ENCODE results near the gene GSTCD.
"Not testable (repeated sequence)": the region's sequence is repeated elsewhere in the genome, so short reads cannot be mapped to it uniquely, and the experiment has no call there.

The GSTCD gene

DNA sequence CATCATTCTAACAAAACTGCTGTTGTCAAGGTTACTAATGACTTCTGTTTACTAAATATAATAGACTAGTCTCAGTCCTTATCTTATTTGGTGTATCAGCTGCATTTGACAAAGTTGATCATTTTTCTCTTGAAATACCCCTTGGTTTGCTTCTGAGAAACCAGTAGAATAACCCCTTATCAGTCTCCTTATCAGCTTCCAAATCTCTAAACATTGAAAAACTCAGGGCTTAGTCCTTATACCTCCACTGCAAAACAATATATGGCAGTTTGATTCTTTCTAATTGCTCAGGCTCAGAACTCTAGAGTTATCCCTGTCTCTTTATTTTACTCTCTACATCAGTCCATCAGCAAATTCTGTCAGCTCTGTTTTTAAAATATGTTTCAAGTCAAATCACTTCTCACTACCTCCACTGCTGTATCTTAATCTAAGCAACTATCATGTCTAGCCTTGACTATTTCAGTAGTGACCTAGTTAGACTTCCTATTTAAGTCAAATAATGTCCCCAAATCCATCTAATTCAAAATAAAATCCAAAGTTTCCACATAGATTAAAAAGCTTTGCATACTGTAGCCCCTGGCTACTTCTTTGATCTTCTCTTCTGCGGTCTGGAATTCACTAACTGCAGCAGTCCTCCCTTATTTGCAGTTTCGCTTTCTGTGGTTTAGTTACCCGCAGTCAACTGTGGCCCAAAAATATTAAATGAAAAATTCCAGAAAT, 99.6 kb downstream of the GSTCD start:
- peak in 1 of 2 donors; percentile 2 for DNase-seq

DNA sequence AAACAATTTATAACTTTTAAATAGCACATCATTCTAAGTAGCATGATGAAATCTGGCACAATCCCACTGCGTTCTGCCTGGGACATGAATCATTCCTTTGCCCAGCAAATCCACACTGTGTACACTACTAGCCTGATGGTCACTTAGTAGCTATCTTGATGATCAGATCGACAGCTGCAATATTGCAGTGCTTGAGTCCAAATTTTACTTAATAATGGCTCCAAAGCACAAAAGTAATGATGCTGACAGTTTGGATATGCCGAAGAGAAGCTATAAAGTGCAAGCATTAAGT, 100.1 kb downstream of the GSTCD start:
- DNase-seq, result no peak

DNA sequence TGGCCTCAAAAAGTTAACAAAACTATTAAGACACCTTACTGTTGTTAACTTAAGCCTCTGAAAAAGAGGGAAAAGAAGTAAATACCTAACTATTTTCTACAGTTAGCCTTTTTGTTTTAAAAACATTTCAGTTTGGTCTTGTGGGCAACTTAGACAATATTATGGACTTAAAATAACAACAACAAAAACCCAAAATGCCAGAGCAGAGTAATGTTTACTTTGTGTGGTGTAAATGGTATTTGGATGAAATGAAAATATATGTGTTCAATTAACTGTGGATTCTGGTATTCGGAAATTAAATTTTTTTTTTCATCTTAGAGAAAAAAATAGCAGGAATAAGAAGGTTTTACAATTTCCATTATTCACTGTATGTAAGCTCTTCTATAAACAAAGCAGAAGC, 107.1 kb downstream of the GSTCD start:
- DNase-seq, result no peak

DNA sequence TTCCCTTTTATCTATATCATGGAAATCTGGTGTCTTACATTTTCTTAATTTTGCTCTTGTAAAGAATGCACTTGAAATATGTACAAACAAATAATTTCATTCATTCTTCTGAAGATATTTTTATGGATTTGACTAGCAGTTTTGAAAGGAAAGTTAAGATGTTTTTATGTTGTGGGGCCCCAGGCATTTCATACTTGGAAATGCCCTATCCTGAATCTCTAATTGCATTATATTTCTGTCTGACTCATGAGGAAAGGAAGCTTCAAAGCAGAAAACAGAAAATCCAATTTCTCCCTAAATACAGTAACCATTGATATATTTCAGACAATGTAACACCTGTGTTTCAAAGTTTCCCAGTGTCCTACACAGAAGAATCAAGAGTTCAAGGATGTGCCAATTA, 113.5 kb downstream of the GSTCD start:
- no peak for DNase-seq

DNA sequence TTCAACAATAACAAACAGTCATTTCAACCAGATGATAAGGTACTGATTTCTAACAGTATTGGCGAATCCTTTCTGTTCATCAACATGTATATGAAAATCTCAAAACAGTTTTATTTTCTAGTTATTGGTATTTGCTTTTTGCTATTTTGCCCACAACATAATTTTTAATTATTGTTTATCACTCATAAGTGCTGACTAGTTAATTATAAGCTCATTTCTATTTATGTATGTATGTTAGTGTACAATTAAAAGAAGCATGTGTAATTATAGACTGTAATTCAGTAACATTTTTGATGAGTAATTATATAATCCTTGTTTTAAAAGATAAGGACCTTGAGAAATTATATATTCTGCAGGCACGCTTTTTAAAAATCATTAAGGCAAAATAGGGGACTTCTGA, 119.5 kb downstream of the GSTCD start:
- no peak for DNase-seq

DNA sequence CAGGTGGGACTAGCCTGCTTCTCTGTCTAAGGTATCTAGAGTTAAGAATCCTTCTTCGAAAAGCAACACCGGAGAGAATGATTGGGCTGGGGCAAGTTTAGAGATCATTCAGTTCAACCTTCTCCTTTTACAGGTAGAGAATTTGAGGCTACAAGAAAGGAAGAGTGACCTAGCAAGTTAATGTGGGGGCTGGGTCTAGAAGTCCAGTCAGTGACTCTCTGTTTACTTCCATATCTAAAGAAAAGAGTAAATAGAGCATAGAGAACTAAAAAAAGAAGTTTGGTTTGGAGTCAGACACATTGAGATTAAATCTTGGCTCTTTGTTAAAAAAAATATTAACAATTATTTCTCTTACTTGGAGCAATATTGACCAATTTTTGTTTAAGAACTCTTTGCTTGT, 122.6 kb downstream of the GSTCD start:
- DNase-seq, result no peak

DNA sequence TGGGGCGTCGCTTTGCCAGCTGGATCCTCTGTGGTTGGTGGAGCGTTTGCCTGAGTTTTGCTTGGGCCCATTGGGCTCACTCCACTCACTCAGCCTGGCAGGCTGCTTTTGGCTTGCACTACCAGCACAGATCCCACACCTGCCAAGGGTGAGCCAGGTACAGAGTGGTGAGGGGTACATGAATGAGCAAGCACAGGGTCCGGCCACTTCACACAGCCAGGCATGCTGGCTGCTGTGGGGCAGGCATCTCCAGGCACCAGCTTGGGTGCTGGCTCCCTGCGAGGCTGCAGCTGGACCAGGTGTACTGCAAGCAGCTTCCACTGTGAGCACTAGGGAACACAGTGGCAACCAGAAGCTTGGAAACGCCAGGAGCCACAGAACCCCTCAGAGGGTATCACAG, 126.6 kb downstream of the GSTCD start:
- no peak for DNase-seq

DNA sequence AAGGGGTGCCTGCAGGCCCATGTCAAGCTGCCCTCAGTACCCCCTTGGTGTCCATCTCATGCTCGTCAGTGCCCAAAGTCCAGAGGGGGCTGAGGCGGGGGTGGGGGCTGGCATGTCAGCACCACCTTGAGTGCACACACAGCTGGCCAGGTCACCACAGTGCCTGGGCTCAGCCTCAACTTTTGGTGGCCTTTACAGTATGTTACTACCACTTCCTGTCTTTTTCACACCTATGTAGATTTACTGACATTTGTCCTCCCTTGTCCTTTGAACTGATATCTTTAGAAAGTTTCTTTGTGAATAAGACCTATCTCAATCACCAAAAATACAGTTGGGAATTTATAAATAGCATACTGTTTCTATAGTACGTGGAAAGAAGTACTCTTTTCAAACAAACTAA, 128.0 kb downstream of the GSTCD start:
- no peak for DNase-seq

DNA sequence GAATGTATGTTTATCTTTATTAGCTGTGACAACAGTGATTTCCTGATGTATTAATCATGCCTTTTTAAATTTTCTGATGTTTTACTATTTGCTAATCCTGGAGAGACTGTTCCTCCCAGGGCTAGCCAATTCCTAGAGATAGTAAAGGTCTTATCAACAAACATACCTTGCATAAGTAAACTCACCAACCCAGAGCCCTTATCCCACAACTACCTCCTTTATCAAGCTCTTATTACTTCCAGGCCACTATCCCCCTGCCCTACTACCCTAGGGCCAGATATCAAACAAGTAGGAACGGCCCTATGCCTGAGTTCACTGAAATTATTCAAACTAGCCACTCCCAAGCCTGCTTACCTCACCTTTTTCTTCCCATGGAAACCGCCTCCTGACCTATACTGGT, 128.5 kb downstream of the GSTCD start:
- DNase-seq, result no peak

DNA sequence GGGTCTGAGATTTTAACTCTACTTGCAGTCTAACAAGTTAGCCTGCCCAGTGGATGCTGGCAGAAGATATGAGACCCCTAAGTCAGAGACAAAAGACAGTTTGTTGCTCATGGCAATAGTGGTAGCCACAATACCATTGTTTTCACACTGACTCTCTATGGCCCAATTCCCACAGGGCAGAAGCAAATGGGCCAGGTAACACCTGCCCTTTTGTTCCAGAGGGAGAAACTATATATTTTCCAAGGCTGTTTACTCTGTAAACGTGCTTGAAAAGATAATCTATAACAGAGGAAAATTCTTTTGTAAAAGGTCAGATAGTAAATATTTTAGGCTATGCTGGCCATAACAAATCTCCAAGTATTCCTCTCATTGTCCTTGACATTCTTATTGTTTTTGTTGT, 129.5 kb downstream of the GSTCD start:
- no peak for DNase-seq

DNA sequence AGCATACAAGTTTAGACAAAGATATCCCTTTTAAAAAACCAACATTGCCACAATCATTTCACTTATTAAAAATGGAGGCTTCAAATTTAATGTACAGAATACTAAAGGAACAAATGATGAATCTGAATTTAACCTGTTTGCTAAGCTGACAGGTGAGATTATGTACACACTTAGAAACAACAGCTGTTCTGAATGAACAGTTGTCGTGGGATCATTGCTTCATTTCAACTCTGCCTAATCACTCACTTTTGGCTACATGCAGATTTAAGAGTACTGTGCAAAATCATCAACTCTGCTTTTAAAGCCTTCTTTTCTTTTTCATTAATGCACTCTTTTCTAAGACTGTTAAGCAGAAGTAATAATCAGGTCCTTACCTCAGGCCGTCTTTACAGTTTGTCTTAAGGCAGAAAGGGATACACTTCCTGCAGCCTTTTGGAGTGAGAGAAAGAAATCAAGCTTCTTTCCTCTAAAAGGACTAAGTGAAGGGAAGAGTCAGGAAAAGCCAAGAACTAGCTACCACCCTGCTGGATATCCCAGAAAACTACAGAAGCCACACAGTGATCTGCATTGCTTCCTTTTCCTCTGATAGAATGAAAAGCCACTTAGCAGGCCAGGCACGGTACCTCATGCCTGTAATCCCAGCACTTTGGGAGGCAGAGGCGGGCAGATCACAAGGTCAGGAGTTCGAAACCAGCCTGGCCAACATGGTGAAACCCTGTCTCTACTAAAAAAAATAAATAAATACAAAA, 132.0 kb downstream of the GSTCD start:
- no peak for DNase-seq

DNA sequence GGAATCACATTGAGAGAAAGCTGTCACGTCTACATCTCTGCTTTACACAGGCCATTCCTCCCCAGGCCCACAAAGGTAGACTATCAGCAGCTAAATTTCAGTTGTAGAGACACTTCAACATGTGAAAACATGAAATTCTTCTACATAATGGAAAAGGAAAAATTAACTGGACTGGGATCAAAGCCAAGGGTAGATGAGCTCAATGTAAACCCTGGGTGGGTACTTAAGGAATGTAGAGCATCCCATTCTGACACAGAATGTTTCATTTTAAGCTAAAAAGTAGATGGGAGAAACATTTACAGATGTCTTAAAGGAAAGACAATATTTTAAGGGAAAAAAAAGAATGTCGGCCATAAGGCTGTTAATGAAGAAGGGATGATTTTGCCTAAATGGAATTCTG, 135.4 kb downstream of the GSTCD start:
- no peak for DNase-seq

DNA sequence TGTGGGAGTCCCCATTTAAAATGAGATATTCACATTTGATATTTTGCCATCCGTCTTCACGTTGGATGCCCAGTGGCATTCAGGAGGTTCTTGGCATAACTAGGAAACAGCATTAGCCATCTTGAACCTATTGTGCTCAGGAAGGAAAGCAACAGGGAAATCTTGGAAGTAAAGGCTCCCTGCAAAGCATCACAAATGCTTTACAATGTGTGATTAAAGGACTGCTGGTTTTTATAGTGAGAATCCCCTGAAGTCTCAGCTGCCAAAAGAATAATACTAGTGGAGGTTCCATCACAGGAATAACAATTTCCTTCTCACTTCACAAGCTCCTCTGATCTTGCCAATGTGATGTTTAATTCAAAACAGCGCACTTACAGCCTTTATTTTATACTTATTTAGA, 137.0 kb downstream of the GSTCD start:
- no peak for DNase-seq

DNA sequence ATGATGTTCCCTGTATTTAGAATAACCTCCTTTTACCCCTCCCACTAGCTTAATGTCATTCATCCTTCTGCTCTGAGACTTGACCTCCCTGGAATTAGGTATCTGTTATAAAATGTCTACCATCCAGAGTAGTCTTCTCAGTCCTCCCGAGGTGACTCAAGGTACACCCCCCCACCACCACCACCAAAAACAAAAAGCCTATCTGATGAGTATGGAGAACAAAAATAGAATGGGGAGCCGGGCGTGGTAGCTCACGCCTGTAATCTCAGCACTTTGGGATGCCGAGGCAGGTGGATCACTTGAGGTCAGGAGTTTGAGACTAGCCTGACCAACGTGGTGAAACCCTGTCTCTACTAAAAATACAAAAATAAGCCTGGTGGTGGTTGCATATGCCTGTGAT, 139.8 kb downstream of the GSTCD start:
- not testable (repeated sequence) for DNase-seq

DNA sequence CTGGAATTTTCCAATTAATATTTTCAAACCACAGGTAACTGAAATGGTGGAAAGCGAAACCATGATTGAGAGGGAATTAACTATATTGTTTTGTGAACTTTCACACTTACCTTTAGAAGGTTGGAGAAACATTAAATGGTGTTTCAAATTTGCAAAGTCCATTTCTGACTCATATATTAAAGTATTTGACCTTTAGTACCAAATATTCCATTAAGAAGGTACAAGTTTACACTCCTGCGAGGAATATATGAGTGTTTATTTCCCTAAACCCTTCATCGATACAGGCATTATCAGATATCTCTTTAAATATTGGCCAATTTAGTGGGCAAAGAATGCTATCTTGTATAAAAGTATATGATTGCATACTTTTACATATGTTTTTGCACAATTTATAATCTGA, 142.6 kb downstream of the GSTCD start:
- no peak for DNase-seq

DNA sequence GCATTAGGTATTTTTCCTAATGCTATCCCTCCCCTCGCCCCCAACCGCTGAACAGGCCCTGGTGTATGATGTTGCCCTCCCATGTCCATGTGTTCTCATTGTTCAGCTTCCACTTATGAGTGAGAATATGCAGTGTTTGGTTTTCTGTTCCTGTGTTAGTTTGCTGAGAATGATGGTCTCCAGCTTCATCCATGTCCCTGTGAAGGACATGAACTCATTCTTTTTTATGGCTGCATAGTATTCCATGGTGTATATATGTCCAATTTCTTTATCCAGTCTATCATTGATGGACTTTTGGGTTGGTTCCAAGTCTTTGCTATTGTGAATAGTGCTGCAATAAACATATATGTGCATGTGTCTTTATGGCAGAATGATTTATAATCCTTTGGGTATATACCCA, 143.6 kb downstream of the GSTCD start:
- DNase-seq, result not testable (repeated sequence)

DNA sequence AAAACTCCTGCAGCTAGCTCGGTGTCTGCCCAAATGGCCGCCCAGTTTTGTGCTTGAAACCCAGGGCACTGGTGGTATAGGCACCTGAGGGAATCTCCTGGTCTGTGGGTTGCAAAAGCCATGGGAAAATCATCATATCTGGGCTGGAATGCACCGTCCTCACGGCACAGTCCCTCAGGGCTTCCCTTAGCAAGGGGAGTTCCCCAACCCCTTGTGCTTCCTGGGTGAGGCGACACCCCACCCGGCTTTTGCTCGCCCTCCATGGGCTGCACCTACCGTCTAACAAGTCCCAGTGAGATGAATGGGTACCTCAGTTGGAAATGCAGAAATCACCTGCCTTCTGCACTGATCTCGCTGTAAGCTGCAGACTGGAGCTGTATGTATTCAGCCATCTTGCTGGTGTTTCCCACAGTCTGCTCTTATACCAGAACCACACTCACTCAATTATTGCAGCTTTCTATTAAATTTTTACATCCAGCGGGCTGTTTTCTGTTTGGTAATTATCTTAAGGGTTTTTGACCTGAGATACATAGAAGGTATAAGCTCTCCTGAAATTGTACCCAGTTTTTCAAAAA, 150.0 kb downstream of the GSTCD start:
- DNase-seq, result no peak

DNA sequence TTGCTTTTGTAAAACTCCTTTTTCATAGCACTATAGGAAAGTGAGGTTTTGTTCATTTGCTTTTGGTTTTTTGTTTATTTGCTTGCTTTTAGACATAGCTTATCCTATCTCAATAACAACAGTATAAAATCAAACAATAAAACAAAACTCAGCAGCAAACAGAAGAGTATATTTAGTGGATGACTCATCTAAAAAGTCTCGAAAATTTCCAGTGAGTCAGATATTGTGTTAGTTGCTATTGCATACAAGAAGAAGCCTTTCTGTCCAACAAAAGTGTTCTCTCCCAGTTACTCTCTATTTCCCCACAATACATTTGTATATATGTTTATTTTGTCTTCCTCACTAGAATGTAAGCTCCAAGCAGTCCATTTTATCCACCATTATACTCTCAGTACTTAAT, 150.6 kb downstream of the GSTCD start:
- DNase-seq, result no peak

DNA sequence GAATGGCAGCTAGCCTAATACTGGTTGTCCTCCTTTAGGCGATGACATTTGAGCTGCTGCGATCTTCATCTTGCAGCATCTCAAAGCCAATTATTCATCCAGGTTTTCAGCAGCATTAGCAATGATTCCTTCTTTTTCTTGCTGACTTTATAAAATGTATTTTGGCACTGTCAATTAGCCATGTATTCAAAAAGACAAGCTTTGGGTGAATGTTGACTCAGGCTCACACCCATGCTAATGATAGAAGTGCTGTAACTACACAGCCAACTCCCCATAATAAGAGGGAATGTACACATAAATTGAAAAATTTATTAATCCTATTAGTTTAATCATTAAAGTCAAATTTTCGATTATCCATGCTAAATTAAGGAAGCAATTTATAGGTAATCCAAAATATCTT, 162.4 kb downstream of the GSTCD start:
- DNase-seq, result no peak

DNA sequence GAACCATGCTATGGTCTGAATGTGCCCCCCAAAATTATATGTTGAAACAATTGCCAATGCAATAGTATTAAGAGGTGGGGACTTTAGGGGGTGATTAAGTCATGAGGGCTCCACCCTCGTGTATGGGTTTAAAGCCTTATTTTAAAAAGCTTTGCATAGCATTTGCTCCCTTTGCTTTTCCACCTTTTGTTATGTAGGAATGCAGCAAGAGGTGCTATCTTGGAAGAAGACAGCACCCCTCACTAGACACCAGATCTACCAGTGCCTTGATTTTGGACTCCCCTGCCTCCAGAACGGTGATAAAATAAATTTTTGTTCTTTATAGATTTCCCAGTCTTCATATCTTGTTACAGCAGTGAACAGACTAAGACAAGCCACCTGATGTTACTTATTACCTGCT, 163.4 kb downstream of the GSTCD start:
- DNase-seq, result no peak

DNA sequence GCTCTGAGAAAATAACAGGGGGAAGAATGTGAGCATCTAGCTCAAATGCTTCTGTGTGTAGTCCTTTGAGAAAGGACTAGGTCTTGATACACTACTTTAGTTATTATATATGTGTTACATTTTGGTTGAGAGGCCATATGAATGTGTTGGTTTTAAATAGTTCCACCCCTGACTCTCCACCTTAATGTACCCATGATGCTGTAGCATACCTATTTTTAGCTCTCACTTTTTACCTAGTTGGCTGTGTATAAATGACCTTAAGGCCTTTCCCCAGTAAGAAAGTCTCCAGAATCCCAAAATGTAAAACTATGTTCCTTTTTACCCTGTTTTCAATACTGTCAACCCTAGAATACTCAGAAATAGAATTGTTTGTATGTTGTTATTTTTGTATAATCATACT, 166.6 kb downstream of the GSTCD start:
- no peak for DNase-seq

DNA sequence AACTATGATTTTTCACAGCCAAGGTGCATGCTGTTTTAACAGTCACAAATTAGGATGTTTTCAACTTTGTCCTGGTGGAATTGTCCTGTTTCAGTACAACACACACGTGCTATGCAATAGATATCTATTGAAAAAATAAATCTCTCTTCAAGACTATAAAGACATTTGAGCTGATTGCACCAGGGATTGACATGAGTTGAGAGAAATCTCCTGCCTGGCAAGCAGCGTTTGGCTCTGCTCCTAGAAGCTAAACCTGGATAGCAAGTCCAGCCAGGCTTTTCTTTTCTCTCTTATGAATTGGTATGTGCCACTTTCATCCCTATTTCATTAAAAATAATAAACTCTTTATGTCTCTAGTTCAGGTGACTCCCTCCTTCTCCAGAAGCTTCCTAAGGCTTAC, 170.1 kb downstream of the GSTCD start:
- no peak for DNase-seq

DNA sequence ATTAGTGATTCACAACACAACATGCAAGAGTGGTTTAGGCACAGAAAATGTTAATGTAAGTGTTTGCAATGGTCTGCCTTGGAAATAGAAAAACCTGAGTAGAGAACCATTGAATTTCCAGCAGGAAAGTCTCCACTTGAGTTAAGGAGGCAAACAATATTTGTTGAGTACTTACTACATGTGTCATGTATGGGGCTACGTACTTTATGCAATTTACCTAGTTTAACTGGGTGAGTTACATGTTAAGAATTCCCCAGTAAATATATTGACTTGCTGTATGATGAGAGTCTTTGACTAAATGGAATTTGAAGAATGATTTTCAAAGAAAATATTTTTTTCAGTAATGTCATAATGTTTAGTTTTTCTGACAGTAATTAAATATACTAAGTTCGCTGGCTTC, 178.9 kb downstream of the GSTCD start:
- no peak for DNase-seq

DNA sequence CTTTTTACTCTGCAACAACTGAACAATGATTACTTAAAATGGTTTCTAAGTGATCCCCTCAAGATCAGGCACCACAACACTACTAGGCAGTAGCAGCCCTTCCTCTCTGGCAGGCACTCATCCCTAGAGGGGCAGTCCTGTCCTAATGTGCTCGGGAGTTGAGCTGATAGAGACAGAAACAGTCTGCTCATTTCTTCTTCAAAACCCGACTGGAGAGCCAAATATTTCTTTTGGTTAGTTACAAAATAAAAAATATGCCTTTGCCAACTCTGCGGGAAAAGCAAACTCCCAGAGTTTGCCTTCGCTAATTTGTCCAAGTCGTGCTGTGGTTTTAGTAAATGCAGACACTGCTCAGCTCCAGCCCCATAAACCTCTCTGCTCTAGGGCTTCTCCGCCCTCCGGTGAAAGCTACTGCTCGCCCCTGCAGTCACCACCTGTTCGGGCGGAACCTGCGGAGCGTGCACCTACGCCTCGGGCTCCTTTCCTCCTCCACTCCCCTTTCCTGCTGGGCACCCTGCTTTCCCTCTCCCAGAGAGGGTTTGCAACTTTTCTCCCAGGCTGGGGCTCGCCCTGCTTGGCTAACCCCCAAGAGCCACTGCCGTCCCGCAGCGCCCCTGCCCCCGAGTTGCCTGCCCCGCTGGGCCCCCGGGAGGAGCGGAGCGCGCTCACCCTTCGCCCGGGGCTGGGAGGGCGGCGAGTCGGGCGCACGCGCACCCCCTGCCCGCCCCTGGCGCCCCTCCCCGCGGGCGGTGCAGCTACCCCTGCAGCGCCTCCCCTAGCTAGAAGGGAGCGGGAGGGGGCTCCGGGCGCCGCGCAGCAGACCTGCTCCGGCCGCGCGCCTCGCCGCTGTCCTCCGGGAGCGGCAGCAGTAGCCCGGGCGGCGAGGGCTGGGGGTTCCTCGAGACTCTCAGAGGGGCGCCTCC, 186.3 kb downstream of the GSTCD start, which contains the start of gene NPNT:
TSS of gene NPNT (plus strand) at position 812 of the 923 bp plus-strand sequence. CDS start 182 bp downstream, outside the sequence.
- DNase-seq, result no peak

All from CD4-positive, alpha-beta T cell treated with Interleukin-4 for 1 hour (primary cell).